A673 (cell line): ENCODE results near the gene DCTN3.

ENCODE experiments used
- EZH2 ChIP-seq: fragments of 200-600 bp; sonication (generic); IDR thresholded peaks from 2 replicates; pipeline ENCODE4 v1.6.1; 2017; ENCODE audit warnings: borderline replicate concordance, low read depth, mild to moderate bottlenecking, mixed read lengths, antibody characterized with exemption, low read length; ENCODE audit not compliant: poor library complexity, severe bottlenecking
- TF ChIP-seq, protein P1 (sequence below): fragments of 300-800, 200-600 bp; sonication (generic); conservative IDR thresholded peaks from 2 replicates; pipeline ENCODE4 v1.5.1; 2017; ENCODE audit warnings: low read depth, mild to moderate bottlenecking, antibody characterized with exemption, low read length, moderate library complexity, mixed read lengths

DNA sequence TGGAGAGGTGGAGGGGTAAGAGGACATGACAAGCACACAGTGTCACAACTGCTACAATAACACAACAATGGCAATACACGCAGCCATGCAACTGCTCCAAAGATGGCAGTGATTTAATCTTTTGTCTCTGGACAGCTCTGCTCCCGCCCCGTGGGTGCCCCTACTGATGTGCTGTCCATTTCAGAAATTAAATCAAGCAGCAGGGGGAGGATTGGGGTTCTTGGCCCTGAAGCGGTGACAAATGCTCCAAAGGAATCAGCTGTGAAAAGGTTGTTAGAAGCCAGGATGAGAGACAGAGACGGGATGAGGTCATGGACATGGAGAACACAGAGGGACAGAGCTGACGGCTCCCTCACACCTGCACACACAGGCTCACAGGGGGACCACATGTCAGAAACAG is 53.3 kb downstream of the DCTN3 start:
- TF ChIP-seq, protein P1, sequence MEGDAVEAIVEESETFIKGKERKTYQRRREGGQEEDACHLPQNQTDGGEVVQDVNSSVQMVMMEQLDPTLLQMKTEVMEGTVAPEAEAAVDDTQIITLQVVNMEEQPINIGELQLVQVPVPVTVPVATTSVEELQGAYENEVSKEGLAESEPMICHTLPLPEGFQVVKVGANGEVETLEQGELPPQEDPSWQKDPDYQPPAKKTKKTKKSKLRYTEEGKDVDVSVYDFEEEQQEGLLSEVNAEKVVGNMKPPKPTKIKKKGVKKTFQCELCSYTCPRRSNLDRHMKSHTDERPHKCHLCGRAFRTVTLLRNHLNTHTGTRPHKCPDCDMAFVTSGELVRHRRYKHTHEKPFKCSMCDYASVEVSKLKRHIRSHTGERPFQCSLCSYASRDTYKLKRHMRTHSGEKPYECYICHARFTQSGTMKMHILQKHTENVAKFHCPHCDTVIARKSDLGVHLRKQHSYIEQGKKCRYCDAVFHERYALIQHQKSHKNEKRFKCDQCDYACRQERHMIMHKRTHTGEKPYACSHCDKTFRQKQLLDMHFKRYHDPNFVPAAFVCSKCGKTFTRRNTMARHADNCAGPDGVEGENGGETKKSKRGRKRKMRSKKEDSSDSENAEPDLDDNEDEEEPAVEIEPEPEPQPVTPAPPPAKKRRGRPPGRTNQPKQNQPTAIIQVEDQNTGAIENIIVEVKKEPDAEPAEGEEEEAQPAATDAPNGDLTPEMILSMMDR, result no peak
- no peak for TF ChIP-seq EZH2
